M059J (cell line): ENCODE data around the gene NPFF. TPM values are rescaled to one million over a fixed set of nuclear protein-coding genes. Genes with fewer than 3 reads are reported as not detected.

Experiments used
- DNase-seq: peaks from one replicate; pipeline ENCODE4 v3.0.0-alpha.2; 2012; ENCODE audit warnings: low read depth
- total RNA-seq: library from RNA; depleted of rRNA; stranded (reverse); fragments of >200 nt; shearing (Covaris generic); gene quantifications from 2 replicates; pipeline ENCODE4 v1.2.3, GENCODE V29; 2014

The NPFF gene
- total RNA-seq, 1 experiment from 2014 or later, result not detected

DNA sequence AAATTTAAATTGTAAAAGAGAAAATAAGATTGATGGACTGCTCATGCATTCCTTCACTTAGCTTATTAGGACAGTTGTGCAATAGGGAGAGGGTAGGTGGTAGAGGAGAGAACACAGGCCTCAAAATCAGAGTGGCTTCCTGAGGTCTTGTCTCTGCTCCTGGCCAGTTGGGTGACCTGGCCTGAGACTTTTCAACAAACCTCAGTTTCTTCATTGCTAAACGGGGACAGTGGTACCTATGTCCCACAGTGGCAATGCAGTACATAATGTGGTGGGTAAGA, 10.6 kb downstream of the NPFF start:
- DNase-seq, result no peak

GRCh38 chr12:53495903-53496751, 11.2 kb downstream of the NPFF start:
- peak; percentile 50 for DNase-seq

GRCh38 chr12:53493610-53494391, 13.5 kb downstream of the NPFF start:
- DNase-seq, result no peak

GRCh38 chr12:53492830-53493609, 14.3 kb downstream of the NPFF start:
- peak; percentile 88 for DNase-seq

DNA sequence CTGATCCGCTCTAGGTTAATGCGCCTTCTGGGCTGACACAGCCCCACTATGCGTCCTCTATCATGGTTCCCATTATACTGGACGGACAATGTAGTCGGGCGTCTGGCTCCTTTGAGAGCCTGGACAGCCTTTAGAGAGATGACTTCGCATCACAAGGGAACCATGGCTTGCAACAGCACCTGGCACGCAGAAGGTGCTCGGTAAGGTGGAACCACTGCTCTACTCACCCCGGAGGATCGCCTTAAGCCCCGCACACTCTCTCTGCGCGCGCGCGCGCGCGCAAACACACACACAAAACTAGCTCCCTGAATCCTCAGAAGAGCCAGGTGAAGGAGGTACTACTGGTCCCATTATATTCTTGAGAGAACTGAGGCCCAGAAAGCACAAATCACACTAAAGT, 15.1 kb downstream of the NPFF start:
- no peak for DNase-seq

DNA sequence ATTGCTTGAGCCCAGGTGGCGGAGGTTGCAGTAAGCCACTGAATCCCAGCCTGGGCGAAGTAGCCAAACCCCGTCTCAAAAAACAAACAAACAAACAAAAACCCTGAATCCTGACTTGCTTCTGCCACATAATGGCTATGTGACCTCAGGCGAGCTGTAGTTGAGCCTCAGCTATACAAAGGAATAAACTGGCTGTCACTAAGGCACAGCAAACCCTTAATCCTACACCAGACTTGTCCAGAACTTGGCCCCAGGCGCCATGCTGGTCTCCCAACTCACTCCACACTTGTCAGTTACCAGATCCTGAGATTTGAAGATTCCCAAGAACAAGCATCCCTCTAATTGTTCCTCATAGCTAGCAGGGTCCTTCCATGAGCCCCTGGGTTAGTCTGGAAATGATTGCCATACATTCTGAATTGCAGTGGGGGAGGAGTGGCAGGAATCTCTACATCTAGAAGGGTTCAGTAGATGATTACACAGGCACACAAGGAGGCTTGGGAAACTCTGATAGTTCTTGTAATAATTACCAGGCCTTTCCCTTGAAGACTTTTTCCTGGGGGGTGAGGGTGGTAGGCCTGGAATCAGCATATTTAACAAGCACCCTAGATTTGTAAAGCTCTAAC, 17.9 kb downstream of the NPFF start:
- DNase-seq, result no peak

DNA sequence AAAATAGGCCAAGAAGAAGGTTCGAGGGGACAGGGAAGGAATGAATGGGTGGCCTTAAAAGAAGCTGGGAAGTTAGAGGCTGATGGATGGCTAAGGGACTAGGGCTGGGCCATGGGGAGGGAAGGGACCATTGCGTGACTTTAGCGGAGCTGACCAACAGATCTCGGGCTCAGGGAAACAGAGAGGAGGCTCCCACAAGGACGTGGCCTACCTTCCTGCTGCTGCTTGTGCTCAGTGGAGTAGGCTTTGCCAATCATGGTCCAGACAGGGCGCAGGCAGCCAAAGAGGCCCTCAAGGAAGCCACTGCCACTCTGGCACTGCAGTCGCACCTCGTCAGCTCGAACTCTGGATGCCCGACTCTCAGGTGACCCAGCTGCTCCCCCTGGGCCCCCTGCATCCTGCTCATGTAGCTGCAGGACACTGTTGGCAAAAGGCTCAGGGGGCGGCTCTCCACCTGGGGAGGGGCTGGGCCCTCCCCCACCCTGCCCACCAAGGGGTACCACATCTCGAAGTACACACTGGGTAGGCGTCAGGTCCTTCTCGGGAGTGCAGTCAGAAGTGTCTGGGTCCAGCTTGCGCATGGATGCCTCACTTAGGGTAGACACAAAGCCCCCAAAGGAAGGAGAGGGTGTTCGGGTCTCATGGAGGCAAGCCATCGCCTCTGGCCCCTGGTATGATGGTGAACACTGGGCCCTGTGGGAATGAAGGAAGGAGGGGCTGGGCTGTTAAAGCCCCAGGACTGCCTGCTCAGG, 20.4 kb downstream of the NPFF start:
- DNase-seq, result no peak

DNA sequence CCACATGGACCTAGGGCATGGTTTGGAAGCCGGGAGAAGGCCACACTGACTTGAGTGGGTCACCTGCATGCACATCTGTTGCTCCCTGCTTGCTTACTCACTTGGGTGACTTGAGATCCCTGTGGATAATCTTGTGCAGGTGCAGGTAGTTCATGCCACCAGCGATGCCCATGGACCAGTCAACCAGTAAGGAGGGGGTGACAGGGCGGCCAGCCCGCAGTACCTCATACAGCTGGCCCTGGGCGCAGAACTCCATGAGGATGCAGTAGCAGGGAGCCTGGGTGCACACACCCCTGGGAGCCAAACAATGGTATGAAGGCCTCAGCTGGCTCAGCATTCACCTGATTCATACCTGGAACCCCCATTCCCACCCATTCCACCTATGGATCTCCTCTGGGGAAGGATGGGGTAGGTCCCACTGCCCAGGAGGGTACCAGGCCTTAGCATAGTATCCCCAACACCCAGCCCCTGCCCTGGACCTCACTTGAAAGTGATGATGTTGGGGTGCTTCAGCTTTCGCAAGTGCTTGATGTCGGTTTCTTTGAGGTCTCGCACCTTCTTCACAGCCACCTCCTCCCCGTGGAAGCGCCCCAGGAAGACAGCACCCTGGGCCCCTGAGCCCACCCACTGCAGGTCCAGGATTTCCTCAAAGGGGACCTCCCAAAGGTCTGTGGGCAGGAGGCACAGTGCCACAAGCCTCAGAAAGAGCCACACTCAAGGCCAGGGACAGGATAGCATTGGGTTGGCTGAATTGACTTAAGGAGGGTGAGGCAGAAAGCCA, 21.1 kb downstream of the NPFF start:
- no peak for DNase-seq

GRCh38 chr12:53484686-53485575, 22.4 kb downstream of the NPFF start:
- peak; percentile 58 for DNase-seq

DNA sequence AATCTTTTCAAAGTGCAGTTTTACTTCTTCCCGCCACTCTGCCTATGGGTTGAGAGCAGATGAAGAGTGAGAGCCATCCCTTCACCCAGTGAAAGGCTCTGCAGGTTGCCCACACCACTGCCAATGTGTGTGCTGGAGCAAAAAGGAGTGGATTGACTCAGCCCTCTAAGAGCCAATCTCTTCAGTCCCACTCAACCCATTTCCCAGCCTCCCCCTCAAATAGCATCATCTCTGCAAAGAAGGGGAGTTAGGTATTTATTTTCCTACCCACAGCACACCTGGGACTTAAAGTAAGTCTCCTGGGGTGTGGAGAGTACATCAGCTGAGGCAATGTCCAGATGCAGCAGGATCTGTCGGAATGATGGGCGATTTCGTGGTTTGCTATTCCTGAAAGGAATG, 23.3 kb downstream of the NPFF start:
- no peak for DNase-seq

GRCh38 chr12:53483225-53483978, 23.9 kb downstream of the NPFF start:
- no peak for DNase-seq

GRCh38 chr12:53482626-53483168, 24.6 kb downstream of the NPFF start:
- DNase-seq, result no peak

GRCh38 chr12:53481939-53482586, 25.2 kb downstream of the NPFF start:
- DNase-seq, result peak; percentile 44

DNA sequence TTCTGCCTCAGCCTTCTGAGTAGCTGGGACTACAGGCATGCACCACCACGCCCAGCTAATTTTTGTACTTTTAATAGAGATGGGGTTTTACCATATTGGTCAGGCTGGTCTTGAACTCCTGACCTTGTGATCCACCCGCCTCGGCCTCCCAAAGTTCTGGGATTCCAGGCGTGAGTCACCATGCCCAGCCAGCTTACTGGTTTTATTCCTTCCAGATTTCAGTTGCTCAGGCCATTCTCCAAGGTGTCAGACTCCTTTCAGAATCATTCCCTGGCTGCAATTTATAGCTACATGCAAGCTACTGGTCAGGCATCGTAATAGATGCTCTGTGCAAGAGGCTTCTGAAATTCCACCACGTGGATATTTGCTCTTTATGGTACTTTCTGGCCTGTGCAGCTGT, 25.8 kb downstream of the NPFF start:
- peak; percentile 65 for DNase-seq

GRCh38 chr12:53480491-53481442, 26.5 kb downstream of the NPFF start:
- DNase-seq, result no peak

DNA sequence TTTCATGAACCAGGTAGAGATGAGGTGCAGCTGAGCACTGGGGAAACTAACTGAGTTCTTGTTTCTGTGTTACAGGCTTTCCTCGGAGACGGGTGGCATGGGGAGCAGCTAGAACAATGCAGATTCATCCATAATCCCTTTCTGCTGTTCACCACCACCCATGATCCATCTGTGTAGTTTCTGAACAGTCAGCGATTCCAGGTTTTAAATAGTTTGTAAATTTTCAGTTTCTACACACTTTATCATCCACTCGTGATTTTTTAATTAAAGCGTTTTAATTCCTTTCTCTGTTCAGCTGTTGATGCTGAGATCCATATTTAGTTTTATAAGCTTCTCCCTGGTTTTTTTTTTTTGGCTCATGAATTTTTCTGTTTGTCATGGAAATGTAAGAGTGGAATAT, 28.0 kb downstream of the NPFF start:
- no peak for DNase-seq

DNA sequence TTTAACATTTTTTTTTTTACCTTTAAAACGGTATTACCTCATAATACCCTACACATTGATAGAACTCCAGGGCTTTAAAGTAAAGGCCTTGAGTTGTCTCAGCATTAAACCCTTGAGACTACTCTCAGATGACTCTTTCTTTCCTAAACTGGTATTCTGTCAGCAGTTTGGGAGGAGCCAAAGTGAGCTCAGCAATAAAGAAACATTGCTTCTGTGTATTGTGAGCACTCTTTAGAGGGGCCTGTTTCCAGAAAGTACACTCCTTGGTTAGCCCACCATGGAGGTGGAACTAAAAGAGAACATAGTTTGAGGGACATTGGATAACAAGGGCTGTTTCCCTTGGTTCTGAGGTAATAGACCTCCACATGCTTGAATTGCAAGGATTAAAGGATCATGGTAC, 28.4 kb downstream of the NPFF start:
- DNase-seq, result no peak
